Muscle layer of colon (tissue), 2 donors: ENCODE data around the gene TPRX2.
"Not testable (repeated sequence)": the region's sequence is repeated elsewhere in the genome, so short reads cannot be mapped to it uniquely, and the experiment has no call there.

ENCODE experiments used
- H3K27ac ChIP-seq: one replicate; pipeline ENCODE4 v1.7.0; 2013; ENCODE audit warnings: low read depth, mild to moderate bottlenecking, low read length, moderate library complexity
- H3K27me3 ChIP-seq, 2 donors: one replicate each; pipeline ENCODE4 v1.7.0; 2013; ENCODE audit warnings: low read length in 2 of 2, mild to moderate bottlenecking in 2 of 2; ENCODE audit not compliant: insufficient read depth in 2 of 2, control insufficient read depth in 1 of 2
- H3K36me3 ChIP-seq: one replicate; pipeline ENCODE4 v1.7.0; 2013; ENCODE audit warnings: mild to moderate bottlenecking, low read length; ENCODE audit not compliant: insufficient read depth
- H3K4me1 ChIP-seq: one replicate; pipeline ENCODE4 v1.7.0; 2013; ENCODE audit warnings: mild to moderate bottlenecking, low read length; ENCODE audit not compliant: insufficient read depth
- H3K4me3 ChIP-seq, 2 donors: one replicate each; pipeline ENCODE4 v1.7.0; 2013; ENCODE audit warnings: low read length in 2 of 2, low read depth in 1 of 2, mild to moderate bottlenecking in 1 of 2, moderate library complexity in 1 of 2
- H3K9ac ChIP-seq: one replicate; pipeline ENCODE4 v1.7.0; 2013; ENCODE audit warnings: low read length
- H3K9me3 ChIP-seq: one replicate; pipeline ENCODE4 v1.7.0; 2013; ENCODE audit warnings: mild to moderate bottlenecking, low read length
- donor health status: abdominal sarcoma.
- donor health status: Adenocarcinoma of cecum.

Gene TPRX2

GRCh38 chr19:47858646-47859285 is at the start of gene TPRX2:
TSS of gene TPRX2 (plus strand) at chr19:47859235. CDS start at chr19:47859247, 12 bp downstream.
- H3K36me3 ChIP-seq, H3K4me1 ChIP-seq, H3K27ac ChIP-seq, H3K4me3 ChIP-seq, H3K9me3 ChIP-seq, H3K9ac ChIP-seq: not testable (repeated sequence)
- H3K27me3 ChIP-seq, result peaks cover 0 to 11% of the 10 kb centered on the region in 2 donors

DNA sequence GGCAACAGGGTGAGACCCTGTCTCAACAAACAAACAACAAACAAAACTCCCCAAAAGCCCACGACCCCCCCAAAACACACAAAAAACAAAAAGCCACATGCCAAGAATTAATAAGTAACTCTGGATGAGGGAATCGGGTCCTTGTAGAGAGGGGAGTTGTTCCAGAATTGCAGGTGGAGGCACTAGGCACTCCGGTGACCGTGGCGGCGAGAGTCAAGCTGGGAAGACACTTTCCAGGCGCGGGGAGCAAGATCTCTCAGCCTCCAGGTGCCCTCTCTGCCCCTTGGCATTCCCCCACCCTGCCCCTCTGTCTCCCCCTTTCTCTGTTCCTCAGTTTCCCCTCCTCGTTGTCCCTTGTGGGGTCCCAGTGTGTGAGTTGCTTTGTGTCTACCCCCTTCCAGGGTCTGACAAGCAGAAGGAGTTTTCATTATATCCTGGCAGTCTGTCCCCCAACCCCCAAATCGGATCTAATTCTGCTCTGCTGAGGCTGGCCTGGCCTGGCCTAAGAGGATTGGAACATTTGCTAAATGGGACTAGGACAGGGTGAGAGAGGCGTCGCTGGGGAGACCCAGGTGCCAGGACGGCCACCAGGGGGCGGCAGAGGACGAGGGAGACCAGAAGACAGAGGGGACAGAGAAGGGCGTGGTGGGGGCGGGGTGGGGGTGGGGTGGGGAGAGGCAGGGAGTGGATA is 45.6 kb upstream of the TPRX2 start:
- no peaks in the 10 kb centered on the region for H3K27me3 ChIP-seq
- no peak overlapping the region for H3K27ac ChIP-seq

GRCh38 chr19:47813995-47814328 is 45.1 kb upstream of the TPRX2 start:
- Histone ChIP-seq H3K9ac (no peak overlapping the region), H3K4me3 (no peak overlapping the region), H3K9me3 (no peaks in the 10 kb centered on the region), H3K36me3 (no peaks in the 10 kb centered on the region), H3K4me1 (no peaks in the 10 kb centered on the region), H3K27ac (no peak overlapping the region), H3K27me3 (no peaks in the 10 kb centered on the region)

More for the DNA sequence above, 45.6 kb upstream of the TPRX2 start:
- H3K36me3 ChIP-seq, result no peaks in the 10 kb centered on the region
- no peaks in the 10 kb centered on the region for H3K9me3 ChIP-seq
- no peak overlapping the region for H3K9ac ChIP-seq
- H3K4me3 ChIP-seq, result no peak overlapping the region
- H3K4me1 ChIP-seq, result no peaks in the 10 kb centered on the region

DNA sequence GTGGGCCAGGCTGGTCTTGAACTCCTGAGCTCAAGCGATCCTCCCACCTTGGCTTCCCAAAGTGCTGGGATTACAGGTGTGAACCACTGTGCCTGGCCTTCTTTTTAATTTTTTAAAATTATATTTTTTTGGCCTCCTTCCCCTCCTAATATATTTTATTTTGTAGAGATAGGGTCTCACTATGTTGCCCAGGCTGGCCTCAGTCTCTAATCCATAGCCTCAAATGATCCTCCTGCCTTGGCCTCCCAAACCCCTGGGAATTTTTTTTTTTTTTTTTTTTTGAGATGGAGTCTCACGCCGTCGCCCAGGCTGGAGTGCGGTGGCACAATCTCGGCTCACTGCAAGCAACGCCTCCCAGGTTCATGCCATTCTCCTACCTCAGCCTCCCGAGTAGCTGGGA is 42.8 kb upstream of the TPRX2 start:
- H3K4me1 ChIP-seq, H3K9ac ChIP-seq, H3K9me3 ChIP-seq, H3K27ac ChIP-seq, H3K36me3 ChIP-seq, H3K4me3 ChIP-seq: not testable (repeated sequence)
- peaks cover 8 to 13% of the 10 kb centered on the region in 2 donors for H3K27me3 ChIP-seq

GRCh38 chr19:47818221-47818620 is 40.8 kb upstream of the TPRX2 start:
- H3K4me1 ChIP-seq, result not testable (repeated sequence)
- H3K27me3 ChIP-seq, result peaks cover 8 to 13% of the 10 kb centered on the region in 2 donors

GRCh38 chr19:47819858-47820257 is 39.2 kb upstream of the TPRX2 start:
- Histone ChIP-seq H3K4me3 (no peak overlapping the region), H3K27me3 (peaks cover 8 to 13% of the 10 kb centered on the region in 2 donors), H3K27ac (no peak overlapping the region), H3K9ac (no peak overlapping the region), H3K4me1 (no peaks in the 10 kb centered on the region), H3K9me3 (no peaks in the 10 kb centered on the region), H3K36me3 (no peaks in the 10 kb centered on the region)

More at GRCh38 chr19:47818221-47818620, 40.8 kb upstream of the TPRX2 start:
- H3K27ac ChIP-seq, H3K4me3 ChIP-seq, H3K9ac ChIP-seq, H3K36me3 ChIP-seq, H3K9me3 ChIP-seq: not testable (repeated sequence)

- H3K9me3 ChIP-seq, result no peaks in the 10 kb centered on the region
- no peaks in the 10 kb centered on the region for H3K4me1 ChIP-seq
- H3K36me3 ChIP-seq, result no peaks in the 10 kb centered on the region
- H3K27ac ChIP-seq, result no peak overlapping the region
- no peak overlapping the region for H3K4me3 ChIP-seq
- peaks cover 8 to 13% of the 10 kb centered on the region in 2 donors for H3K27me3 ChIP-seq
- H3K9ac ChIP-seq, result no peak overlapping the region
Observed at GRCh38 chr19:47820410-47820809, 38.6 kb upstream of the TPRX2 start.

GRCh38 chr19:47821460-47822020 is 37.5 kb upstream of the TPRX2 start, which contains the start of gene CRX:
TSS of gene CRX (plus strand) at chr19:47821937. CDS start at chr19:47834444, 12,507 bp downstream.
- no peak within 1 kb of the TSS for H3K27ac ChIP-seq
- H3K36me3 ChIP-seq, result no peaks in the 10 kb centered on the region
- H3K27me3 ChIP-seq, result peaks cover 8 to 13% of the 10 kb centered on the region in 2 donors
- H3K4me1 ChIP-seq, result no peaks in the 10 kb centered on the region
- no peak within 1 kb of the TSS for H3K4me3 ChIP-seq
- H3K9ac ChIP-seq, result no peak within 1 kb of the TSS
- H3K9me3 ChIP-seq, result no peaks in the 10 kb centered on the region

DNA sequence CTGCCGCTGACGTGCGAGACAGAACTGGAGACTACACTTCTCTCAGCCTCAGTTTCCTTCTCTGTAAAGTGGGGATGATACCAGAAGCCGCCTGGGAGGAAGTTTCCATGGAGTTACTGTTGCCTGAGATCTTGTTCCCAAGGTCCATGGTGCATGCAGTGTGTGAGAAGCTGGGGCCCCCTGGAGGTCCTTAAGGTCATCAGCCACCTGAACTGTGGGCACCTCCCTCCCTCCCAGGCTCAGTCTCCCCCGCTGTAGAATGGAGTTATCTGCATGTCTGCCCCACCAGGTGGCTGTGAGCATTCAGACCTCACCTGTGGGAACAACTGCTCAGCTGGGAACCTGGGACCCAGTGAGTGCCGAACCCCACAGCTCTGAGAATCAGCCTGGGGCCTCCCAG is 34.6 kb upstream of the TPRX2 start:
- no peak overlapping the region for H3K9ac ChIP-seq
- no peak overlapping the region for H3K27ac ChIP-seq
- no peaks in the 10 kb centered on the region for H3K4me1 ChIP-seq
- no peaks in the 10 kb centered on the region for H3K9me3 ChIP-seq
- peaks cover 6 to 13% of the 10 kb centered on the region in 2 donors for H3K27me3 ChIP-seq
- no peaks in the 10 kb centered on the region for H3K36me3 ChIP-seq
- H3K4me3 ChIP-seq, result no peak overlapping the region

- no peak overlapping the region for H3K4me3 ChIP-seq
- H3K4me1 ChIP-seq, result no peaks in the 10 kb centered on the region
- no peak overlapping the region for H3K9ac ChIP-seq
- no peaks in the 10 kb centered on the region for H3K9me3 ChIP-seq
- no peak overlapping the region for H3K27ac ChIP-seq
- H3K36me3 ChIP-seq, result no peaks in the 10 kb centered on the region
- no peaks in the 10 kb centered on the region for H3K27me3 ChIP-seq
Observed at GRCh38 chr19:47826800-47827199, 32.2 kb upstream of the TPRX2 start.

DNA sequence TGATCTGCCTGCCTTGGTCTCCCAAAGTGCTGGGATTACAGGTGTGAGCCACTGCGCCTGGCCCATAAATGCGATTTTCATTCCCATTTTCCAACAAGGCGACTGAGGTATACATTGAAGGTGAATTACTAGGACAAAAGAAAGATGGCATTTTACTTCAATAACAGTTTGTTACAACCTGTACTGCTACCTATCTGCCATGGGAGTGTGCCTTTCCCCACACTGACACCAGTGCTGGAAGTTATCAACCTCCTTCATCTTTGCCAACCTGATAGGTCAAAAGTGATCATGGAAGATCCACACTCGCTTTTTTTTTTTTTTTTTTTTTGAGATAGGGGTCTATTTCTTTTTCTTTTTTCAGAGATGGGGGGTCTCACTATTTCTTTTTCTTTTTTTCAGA is 26.3 kb upstream of the TPRX2 start:
- H3K27ac ChIP-seq, result no peak overlapping the region
- H3K9ac ChIP-seq, result no peak overlapping the region
- no peak overlapping the region for H3K4me3 ChIP-seq
- no peaks in the 10 kb centered on the region for H3K36me3 ChIP-seq
- H3K27me3 ChIP-seq, result no peaks in the 10 kb centered on the region
- H3K4me1 ChIP-seq, result no peaks in the 10 kb centered on the region
- no peaks in the 10 kb centered on the region for H3K9me3 ChIP-seq
